Hepatocyte (in vitro differentiated cells): ENCODE data around the gene DBH.

Experiments used
- EZH2 ChIP-seq: fragments of 200-600 bp; sonication (generic); IDR thresholded peaks from 2 replicates; pipeline ENCODE4 v1.6.1; 2016; ENCODE audit warnings: antibody characterized with exemption, mild to moderate bottlenecking, borderline replicate concordance
- EZH2phosphoT487 ChIP-seq: fragments of 200-600 bp; sonication (generic); IDR thresholded peaks from one replicate; pipeline ENCODE4 v1.6.1; 2018; ENCODE audit warnings: antibody characterized with exemption, mild to moderate bottlenecking, low read depth, moderate library complexity; ENCODE audit not compliant: unreplicated experiment, severe bottlenecking
- TF ChIP-seq, protein P1 (sequence below): fragments of 200-600 bp; sonication (generic); IDR thresholded peaks from 2 replicates; pipeline ENCODE4 v1.5.1; 2016; ENCODE audit warnings: antibody characterized with exemption, mild to moderate bottlenecking; ENCODE audit not compliant: poor library complexity

DNA sequence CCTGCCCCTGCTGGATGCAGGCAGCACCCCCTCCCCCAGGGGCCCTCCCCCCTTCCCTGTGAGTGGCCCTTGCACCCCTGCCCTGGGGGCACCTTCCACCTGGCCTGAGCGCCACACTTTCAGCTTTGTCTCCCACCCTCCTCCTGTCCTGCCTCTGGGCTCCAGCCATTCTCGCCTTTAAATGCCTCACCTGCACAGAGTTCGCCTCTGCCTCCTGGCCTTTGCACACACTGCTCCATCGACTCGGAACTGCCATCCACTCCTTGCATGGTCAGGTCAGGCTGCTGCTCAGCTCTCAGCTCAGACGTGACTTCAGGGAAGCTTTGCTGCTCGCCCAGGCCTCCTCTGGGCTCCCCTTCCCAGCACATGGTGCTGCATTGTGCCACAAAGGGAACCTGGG, 37.2 kb upstream of the DBH start:
- TF ChIP-seq, protein P1, sequence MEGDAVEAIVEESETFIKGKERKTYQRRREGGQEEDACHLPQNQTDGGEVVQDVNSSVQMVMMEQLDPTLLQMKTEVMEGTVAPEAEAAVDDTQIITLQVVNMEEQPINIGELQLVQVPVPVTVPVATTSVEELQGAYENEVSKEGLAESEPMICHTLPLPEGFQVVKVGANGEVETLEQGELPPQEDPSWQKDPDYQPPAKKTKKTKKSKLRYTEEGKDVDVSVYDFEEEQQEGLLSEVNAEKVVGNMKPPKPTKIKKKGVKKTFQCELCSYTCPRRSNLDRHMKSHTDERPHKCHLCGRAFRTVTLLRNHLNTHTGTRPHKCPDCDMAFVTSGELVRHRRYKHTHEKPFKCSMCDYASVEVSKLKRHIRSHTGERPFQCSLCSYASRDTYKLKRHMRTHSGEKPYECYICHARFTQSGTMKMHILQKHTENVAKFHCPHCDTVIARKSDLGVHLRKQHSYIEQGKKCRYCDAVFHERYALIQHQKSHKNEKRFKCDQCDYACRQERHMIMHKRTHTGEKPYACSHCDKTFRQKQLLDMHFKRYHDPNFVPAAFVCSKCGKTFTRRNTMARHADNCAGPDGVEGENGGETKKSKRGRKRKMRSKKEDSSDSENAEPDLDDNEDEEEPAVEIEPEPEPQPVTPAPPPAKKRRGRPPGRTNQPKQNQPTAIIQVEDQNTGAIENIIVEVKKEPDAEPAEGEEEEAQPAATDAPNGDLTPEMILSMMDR, result no peak
- TF ChIP-seq EZH2 (no peak), EZH2phosphoT487 (no peak)
